BE2C (cell line): Measurements from ENCODE around the gene BUB3.
A peak's percentile ranks its signal among the peaks of the same experiment; 100 is the strongest.

Experiments used
- DNase-seq: peaks from one replicate; pipeline ENCODE4 v3.0.0-alpha.2; 2020
- H3K27me3 ChIP-seq: fragments of 250-450 bp; sonication (Bioruptor Pico); 2 replicates; pipeline ENCODE4 v1.5.1; 2020; ENCODE audit warnings: mild to moderate bottlenecking
- H3K36me3 ChIP-seq: fragments of 250-450 bp; sonication (Bioruptor Pico); 2 replicates; pipeline ENCODE4 v1.5.1; 2020; ENCODE audit warnings: mild to moderate bottlenecking
- H3K4me1 ChIP-seq: fragments of 250-450 bp; sonication (Bioruptor Pico); 2 replicates; pipeline ENCODE4 v1.5.1; 2020
- H3K4me3 ChIP-seq: 2 replicates; pipeline ENCODE4 v1.5.1; 2011; ENCODE audit warnings: low read depth, low read length
- H3K9me3 ChIP-seq: fragments of 250-450 bp; sonication (Bioruptor Pico); 2 replicates; pipeline ENCODE4 v1.5.1; 2020
- TF ChIP-seq, protein P1 (sequence below): IDR thresholded peaks from 2 replicates; pipeline ENCODE4 v1.5.1; 2012; ENCODE audit warnings: mild to moderate bottlenecking, low read depth, low read length

Gene BUB3

DNA sequence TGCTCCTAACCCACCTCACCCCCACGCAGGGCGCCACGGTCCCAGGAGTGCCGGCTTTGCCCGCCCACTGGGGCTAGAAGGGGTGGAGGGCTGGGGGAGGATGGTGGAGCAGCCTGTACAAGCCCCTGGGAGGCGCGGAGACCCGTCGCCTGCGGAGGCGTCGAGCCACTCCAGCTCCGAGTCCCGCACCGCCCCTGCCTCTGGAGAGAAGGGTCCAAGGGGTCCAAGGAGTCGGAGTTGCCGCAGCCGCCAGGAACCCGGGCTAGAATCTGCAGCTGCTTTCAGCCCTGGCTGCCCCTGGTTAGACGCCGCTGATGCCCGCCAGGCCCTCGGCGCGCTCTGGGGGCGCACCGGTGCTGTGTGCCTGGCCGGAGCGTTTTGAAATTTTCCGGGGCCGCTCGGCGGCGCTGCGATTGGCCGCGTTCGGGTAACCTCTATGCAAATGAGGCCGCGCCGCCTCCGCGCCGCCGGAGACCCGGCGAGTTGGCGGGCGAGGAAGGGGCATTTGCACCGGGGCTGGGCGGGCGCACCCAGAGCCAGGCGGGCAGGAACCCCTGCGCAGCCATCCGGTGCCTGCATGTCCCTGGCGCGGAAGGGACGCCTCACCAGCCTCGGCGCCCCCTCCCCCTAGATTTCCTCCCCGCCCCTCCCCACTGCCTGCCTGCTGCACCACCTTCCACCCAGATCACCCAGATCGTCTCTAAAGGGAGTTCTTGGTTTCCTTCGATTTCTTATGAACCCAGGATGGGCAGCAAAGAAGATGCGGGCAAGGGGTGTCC, 6.4 kb upstream of the BUB3 start, which contains the start of gene HMX2:
HMX2 (plus strand) TSS at position 502 of the 779 bp plus-strand sequence; CDS start at position 745, 243 bp downstream.
- peaks cover 75% of the 10 kb centered on the region for H3K27me3 ChIP-seq
- no peaks in the 10 kb centered on the region for H3K36me3 ChIP-seq
- no peak for DNase-seq
- TF ChIP-seq, protein P1, sequence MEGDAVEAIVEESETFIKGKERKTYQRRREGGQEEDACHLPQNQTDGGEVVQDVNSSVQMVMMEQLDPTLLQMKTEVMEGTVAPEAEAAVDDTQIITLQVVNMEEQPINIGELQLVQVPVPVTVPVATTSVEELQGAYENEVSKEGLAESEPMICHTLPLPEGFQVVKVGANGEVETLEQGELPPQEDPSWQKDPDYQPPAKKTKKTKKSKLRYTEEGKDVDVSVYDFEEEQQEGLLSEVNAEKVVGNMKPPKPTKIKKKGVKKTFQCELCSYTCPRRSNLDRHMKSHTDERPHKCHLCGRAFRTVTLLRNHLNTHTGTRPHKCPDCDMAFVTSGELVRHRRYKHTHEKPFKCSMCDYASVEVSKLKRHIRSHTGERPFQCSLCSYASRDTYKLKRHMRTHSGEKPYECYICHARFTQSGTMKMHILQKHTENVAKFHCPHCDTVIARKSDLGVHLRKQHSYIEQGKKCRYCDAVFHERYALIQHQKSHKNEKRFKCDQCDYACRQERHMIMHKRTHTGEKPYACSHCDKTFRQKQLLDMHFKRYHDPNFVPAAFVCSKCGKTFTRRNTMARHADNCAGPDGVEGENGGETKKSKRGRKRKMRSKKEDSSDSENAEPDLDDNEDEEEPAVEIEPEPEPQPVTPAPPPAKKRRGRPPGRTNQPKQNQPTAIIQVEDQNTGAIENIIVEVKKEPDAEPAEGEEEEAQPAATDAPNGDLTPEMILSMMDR: no peak
- peak within 1 kb of the TSS; percentile 33 for H3K4me3 ChIP-seq
- peaks cover 2% of the 10 kb centered on the region; the same call in 1 of the 2 replicates for H3K4me1 ChIP-seq
- 0 out of 2 replicates have a peak, but pooled peaks cover 2% of the 10 kb centered on the region for H3K9me3 ChIP-seq

DNA sequence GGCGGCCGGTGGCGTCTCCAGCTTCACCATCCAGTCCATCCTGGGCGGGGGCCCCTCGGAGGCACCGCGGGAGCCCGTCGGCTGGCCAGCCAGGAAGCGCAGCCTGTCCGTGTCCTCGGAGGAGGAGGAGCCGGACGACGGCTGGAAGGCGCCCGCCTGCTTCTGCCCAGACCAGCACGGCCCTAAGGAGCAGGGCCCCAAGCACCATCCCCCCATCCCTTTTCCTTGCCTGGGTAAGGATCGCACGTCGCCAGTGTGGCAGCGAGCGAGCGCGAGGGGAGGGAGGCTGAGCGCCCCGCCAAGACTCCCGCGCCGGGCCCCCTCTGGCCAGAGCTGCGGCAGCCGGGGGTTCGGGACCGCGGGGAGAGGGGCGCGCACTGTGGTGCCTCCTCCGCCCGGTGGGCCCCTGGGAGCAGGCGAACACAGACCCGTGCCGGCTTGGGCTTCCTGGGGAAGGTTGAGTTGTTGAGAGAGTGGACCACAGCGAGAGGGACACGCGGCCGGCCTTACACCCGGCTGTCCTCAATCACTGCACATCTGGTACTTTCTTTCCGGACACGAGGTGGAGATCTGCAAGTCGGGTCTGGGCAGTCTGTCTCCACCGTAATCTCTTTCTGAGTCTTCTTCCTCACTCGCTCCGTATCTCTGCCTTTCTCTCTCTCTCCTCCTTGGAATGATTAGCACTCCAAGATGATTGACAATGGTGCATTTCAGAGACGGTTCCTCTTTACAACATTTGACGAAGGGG, 5.6 kb upstream of the BUB3 start:
- H3K4me3 ChIP-seq: peak overlapping the region; percentile 33
- peaks cover 2% of the 10 kb centered on the region; the same call in 1 of the 2 replicates for H3K4me1 ChIP-seq
- 0 out of 2 replicates have a peak, but pooled peaks cover 2% of the 10 kb centered on the region for H3K9me3 ChIP-seq
- no peaks in the 10 kb centered on the region for H3K36me3 ChIP-seq
- TF ChIP-seq, protein P1: no peak
- no peak for DNase-seq
- peaks cover 68% of the 10 kb centered on the region for H3K27me3 ChIP-seq

DNA sequence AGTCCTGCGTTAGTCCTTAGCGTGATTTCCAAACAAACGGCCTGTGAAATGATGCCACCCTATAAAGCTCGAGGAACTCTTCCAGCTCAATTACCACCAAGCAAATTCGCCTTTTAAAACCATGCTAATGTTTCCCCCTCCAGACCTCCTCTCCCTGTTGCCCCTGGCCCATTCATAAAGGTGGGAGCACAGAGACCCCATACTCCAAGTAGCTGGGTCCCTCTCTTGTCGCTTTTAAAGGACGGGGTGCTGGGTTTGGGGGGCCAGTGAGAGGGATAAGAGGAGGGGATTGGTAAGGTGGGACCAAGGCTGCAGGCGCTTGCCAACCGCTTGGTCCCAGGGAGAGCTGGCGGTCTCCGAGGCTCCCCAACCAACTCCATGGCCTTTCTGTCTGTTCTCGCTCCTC, 5.0 kb upstream of the BUB3 start:
- Histone ChIP-seq H3K9me3 (0 out of 2 replicates have a peak, but pooled peaks cover 2% of the 10 kb centered on the region), H3K4me3 (peak overlapping the region; percentile 60), H3K4me1 (peaks cover 2% of the 10 kb centered on the region; the same call in 1 of the 2 replicates), H3K27me3 (peaks cover 62% of the 10 kb centered on the region), H3K36me3 (no peaks in the 10 kb centered on the region)
- DNase-seq: no peak
- TF ChIP-seq, protein P1: no peak

DNA sequence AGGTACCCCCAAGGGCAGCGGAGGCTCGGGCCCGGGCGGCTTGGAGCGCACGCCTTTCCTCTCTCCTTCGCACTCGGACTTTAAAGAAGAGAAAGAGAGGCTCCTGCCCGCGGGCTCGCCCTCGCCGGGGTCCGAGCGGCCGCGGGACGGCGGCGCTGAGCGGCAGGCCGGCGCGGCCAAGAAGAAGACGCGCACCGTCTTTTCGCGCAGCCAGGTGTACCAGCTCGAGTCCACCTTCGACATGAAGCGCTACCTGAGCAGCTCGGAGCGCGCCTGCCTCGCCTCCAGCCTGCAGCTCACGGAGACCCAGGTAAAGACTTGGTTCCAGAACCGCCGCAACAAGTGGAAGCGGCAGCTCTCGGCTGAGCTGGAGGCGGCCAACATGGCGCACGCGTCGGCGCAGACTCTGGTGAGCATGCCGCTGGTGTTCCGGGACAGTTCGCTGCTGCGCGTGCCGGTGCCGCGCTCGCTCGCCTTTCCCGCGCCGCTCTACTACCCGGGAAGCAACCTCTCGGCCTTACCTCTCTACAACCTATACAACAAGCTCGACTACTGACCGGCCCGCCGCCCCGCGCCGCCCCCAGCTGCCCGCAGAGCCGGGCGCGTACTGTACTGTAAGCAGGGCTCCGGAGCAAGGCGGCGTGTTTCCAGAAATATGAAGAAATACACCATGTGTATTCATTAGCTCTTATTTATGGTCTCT, 4.5 kb upstream of the BUB3 start:
- no peak for DNase-seq
- peaks cover 57% of the 10 kb centered on the region for H3K27me3 ChIP-seq
- peak overlapping the region; percentile 60 for H3K4me3 ChIP-seq
- TF ChIP-seq, protein P1: no peak
- H3K36me3 ChIP-seq: no peaks in the 10 kb centered on the region
- H3K4me1 ChIP-seq: peaks cover 2% of the 10 kb centered on the region; the same call in 1 of the 2 replicates
- H3K9me3 ChIP-seq: 0 out of 2 replicates have a peak, but pooled peaks cover 2% of the 10 kb centered on the region

DNA sequence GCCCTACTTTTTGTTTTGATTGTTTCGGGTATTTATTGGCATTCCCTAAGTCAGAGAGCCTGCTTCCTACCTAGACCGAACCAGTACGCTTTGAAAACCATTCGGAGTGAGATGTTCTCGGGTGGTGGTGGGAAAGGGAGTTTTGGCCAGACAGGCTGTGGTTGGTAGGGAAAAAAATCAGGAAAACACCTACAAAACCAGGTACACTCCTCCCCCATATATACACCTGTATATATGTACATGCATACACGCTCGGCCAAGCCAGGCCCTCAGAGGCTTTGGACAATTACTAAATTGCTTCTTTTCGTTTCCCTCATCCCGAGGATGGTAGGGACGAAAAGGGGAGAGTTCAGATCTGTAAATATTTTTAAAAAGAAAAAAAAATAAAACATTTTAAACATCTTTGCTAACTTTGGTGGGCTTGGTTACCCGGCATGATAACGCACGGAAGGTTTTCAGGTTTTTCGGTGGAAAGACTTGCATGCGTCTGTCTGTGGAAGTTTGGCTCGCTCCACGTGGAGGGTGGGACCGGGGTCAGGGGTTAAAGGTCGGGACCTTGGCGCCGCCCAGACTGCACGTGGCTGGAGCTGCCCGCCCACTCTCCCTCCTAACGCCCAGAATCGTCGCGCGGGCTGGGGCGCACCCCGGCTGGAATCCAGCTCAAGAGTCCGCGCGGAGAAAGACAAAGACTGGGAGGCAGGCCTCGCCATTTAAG, 3.8 kb upstream of the BUB3 start:
- 0 out of 2 replicates have a peak, but pooled peaks cover 2% of the 10 kb centered on the region for H3K9me3 ChIP-seq
- no peak for DNase-seq
- TF ChIP-seq, protein P1: no peak
- peaks cover 2% of the 10 kb centered on the region; the same call in 1 of the 2 replicates for H3K4me1 ChIP-seq
- H3K4me3 ChIP-seq: peak overlapping the region; percentile 60
- peaks cover 49% of the 10 kb centered on the region for H3K27me3 ChIP-seq
- peaks cover 7% of the 10 kb centered on the region for H3K36me3 ChIP-seq
